K562 (cell line): Measurements from ENCODE around the gene ZNF705A. TPM values are rescaled to one million over a fixed set of nuclear protein-coding genes. Genes with fewer than 3 reads are reported as not detected.

Source experiments
- ATAC-seq: fragments of 200-7000 bp; cut with Tn5 transposase; 3 replicates; pipeline ENCODE4 v1.9.1; 2020; ENCODE audit warnings: moderate library complexity
- BruUV-seq: library from RNA; stranded (reverse); fragments of 400-500 nt; replicated peaks from 2 replicates; lab custom pipeline; 2021; lab: Mats Ljungman, UMichigan
- CTCF ChIA-PET: fragments of 300-600 bp; formaldehyde crosslinking; extraction: SDS; loops from one replicate; lab custom pipeline; 2021; ENCODE audit warnings: low intra/inter-chr PET ratio; lab: Yijun Ruan, JAX
- POLR2A ChIA-PET: fragments of 300-600, 350-650 bp; sonication (Branson Sonifier 250); formaldehyde crosslinking; extraction: SDS; loops from one replicate; lab custom pipeline; 2021; ENCODE audit warnings: antibody characterized with exemption, inconsistent platforms; lab: Yijun Ruan, JAX
- DNase-seq, 4 experiments: peaks; one replicate each; pipeline versions ENCODE4 v3.0.0 to v3.0.0-alpha.2; 2011 to 2018; ENCODE audit warnings: low spot score in 3 of 4, mixed read lengths in 3 of 4; ENCODE audit errors: extremely low read depth in 1 of 4
- FAIRE-seq: peaks from 2 replicates; lab custom pipeline; 2011; peaks lifted over from hg19 to GRCh38; lab: Jason Lieb, UNC
- H2AFZ ChIP-seq: 2 replicates; pipeline ENCODE4 v1.6.0; 2011; ENCODE audit warnings: low read depth, low read length, control low read depth, inconsistent platforms
- H3K27ac ChIP-seq: fragments of 200-600 bp; 3 replicates; pipeline ENCODE4 v1.8.0; 2011; ENCODE audit warnings: low read depth, mild to moderate bottlenecking, control low read depth, inconsistent platforms, low read length, moderate library complexity, mixed read lengths; ENCODE audit errors: extremely low read depth
- H3K27me3 ChIP-seq, 2 experiments: fragments of 300-600 bp in 1 of 2; 2 replicates in 1 of 2; 3 replicates in 1 of 2; pipeline versions ENCODE4 v1.6.0 to v1.8.0; 2011; ENCODE audit warnings: inconsistent platforms in 2 of 2, low read length in 2 of 2, mild to moderate bottlenecking in 1 of 2, mixed read lengths in 1 of 2, moderate library complexity in 1 of 2; ENCODE audit not compliant: control insufficient read depth in 2 of 2, insufficient read depth in 2 of 2
- H3K36me3 ChIP-seq: fragments of 300-600 bp; 3 replicates; pipeline ENCODE4 v1.8.0; 2011; ENCODE audit warnings: mild to moderate bottlenecking, low read length, inconsistent platforms; ENCODE audit not compliant: control insufficient read depth, insufficient read depth
- H3K4me1 ChIP-seq, 2 experiments: fragments of 200-600 bp in 1 of 2; replicated peaks in 1 of 2; 2 replicates in 1 of 2; 3 replicates in 1 of 2; pipeline versions ENCODE4 v1.5.1 to v1.8.0; 2011; ENCODE audit warnings: inconsistent platforms in 2 of 2, low read length in 2 of 2, mild to moderate bottlenecking in 1 of 2, mixed read lengths in 1 of 2, moderate library complexity in 1 of 2; ENCODE audit not compliant: control insufficient read depth in 2 of 2, insufficient read depth in 2 of 2
- H3K4me2 ChIP-seq: 2 replicates; pipeline ENCODE4 v1.6.1; 2011; ENCODE audit warnings: low read length, control low read depth, inconsistent platforms, mixed read lengths; ENCODE audit not compliant: insufficient read depth
- H3K4me3 ChIP-seq: fragments of 200-600 bp; sonication (generic), shearing (Covaris generic); 2 replicates; pipeline ENCODE4 v1.5.1; 2016; ENCODE audit warnings: control low read depth, inconsistent platforms
- H3K79me2 ChIP-seq: fragments of 200-600 bp; 3 replicates; pipeline ENCODE4 v1.8.0; 2011; ENCODE audit warnings: low read length, inconsistent platforms; ENCODE audit not compliant: control insufficient read depth, insufficient read depth
- H3K9ac ChIP-seq, 2 experiments: 2 replicates each; pipeline versions ENCODE4 v1.6.0 to v1.6.1; 2011; ENCODE audit warnings: low read depth in 2 of 2, low read length in 2 of 2, control low read depth in 1 of 2, inconsistent platforms in 1 of 2, mild to moderate bottlenecking in 1 of 2, mixed read lengths in 1 of 2; ENCODE audit not compliant: insufficient read depth in 1 of 2
- H3K9me1 ChIP-seq: one replicate; pipeline ENCODE4 v1.6.0; 2011; ENCODE audit warnings: inconsistent platforms, mild to moderate bottlenecking, low read length, moderate library complexity; ENCODE audit not compliant: control insufficient read depth, insufficient read depth
- H3K9me3 ChIP-seq: replicated peaks from 2 replicates; pipeline ENCODE4 v1.5.1; 2011; ENCODE audit warnings: low read depth, low read length, inconsistent platforms; ENCODE audit not compliant: control insufficient read depth, insufficient read depth
- H4K20me1 ChIP-seq: replicated peaks from 2 replicates; pipeline ENCODE4 v1.6.1; 2011; ENCODE audit warnings: low read length, inconsistent platforms, mixed read lengths; ENCODE audit not compliant: control insufficient read depth, insufficient read depth
- NELFE ChIP-seq: IDR thresholded peaks from 2 replicates; pipeline ENCODE4 v1.6.1; 2011; ENCODE audit warnings: mild to moderate bottlenecking; ENCODE audit not compliant: insufficient read depth, insufficient read length
- SIN3A ChIP-seq, 2 experiments: fragments of 150-350 bp in 1 of 2; IDR thresholded peaks; 2 replicates each; pipeline ENCODE4 v1.6.1; 2011 to 2016; ENCODE audit warnings: borderline replicate concordance in 2 of 2, low read depth in 2 of 2, low read length in 2 of 2, mild to moderate bottlenecking in 2 of 2, moderate library complexity in 2 of 2; ENCODE audit not compliant: control insufficient read depth in 1 of 2
- SUPT5H ChIP-seq: fragments of 450-650 bp; IDR thresholded peaks from 2 replicates; pipeline ENCODE4 v1.6.1; 2016
- WGBS: fragments of 100-300 bp; shearing (Covaris generic); methylation state at CpG from one replicate; pipeline ENCODE4 v1.1.6; 2016; ENCODE audit warnings: low coverage, mixed read lengths; ENCODE audit not compliant: insufficient coverage; ENCODE audit errors: missing lambda C conversion rate; 5-methylcytosine and 5-hydroxymethylcytosine counted together
- in situ Hi-C: fragments of 300-500 bp; cut with MboI; formaldehyde crosslinking; loops from 4 replicates; pipeline ENCODE4 v1.15.0; 2018; ENCODE audit warnings: inconsistent platforms, mixed read lengths
- intact Hi-C: fragments of 100-400 bp; cut with micrococcal nuclease; formaldehyde crosslinking; loops from 2 replicates; pipeline ENCODE4 v1.14.2; 2022
- polyA plus RNA-seq, 8 experiments: library from polyadenylated mRNA; depleted of rRNA in 4 of 8; stranded (reverse) in 5 of 8; unstranded in 3 of 8; fragments of >200 nt; fragmentation: Nextera tagmentation in 2 of 8; fragmentation: Illumina TruSeq in 1 of 8; extraction: Ambion mirVana in 2 of 8; extraction: Trizol in 1 of 8; gene quantifications; 2 replicates each; pipeline versions ENCODE4 v1.2.1 to v1.2.3, GENCODE V29; 2011 to 2014; ENCODE audit warnings: inconsistent platforms in 1 of 8, missing spikeins in 1 of 8
- total RNA-seq, 7 experiments: library from RNA; depleted of rRNA in 6 of 7; stranded (reverse); fragments of >200 nt in 6 of 7; fragmentation: Illumina TruSeq in 2 of 7; extraction: Trizol in 2 of 7; gene quantifications; 2 replicates each; pipeline versions ENCODE4 v1.2.1 to v1.2.3, GENCODE V29; 2011 to 2021; ENCODE audit warnings: low replicate concordance in 1 of 7
- TF ChIP-seq, protein P1 (sequence below): fragments of 250-450 bp; sonication (Bioruptor Pico); IDR thresholded peaks from 2 replicates; pipeline ENCODE4 v1.8.0; 2021; ENCODE audit warnings: moderate library complexity, mild to moderate bottlenecking, inconsistent platforms
- TF ChIP-seq, protein P2 (sequence below): sonication (generic); formaldehyde crosslinking; IDR thresholded peaks from 2 replicates; pipeline ENCODE4 v1.8.1; 2023; ENCODE audit warnings: mild to moderate bottlenecking, missing genetic modification reagents

ZNF705A gene
- total and polyA plus RNA-seq, 9 of the 15 experiments (the other 6 are each of a cell fraction or from before 2014, with no cell fraction given): not detected

DNA sequence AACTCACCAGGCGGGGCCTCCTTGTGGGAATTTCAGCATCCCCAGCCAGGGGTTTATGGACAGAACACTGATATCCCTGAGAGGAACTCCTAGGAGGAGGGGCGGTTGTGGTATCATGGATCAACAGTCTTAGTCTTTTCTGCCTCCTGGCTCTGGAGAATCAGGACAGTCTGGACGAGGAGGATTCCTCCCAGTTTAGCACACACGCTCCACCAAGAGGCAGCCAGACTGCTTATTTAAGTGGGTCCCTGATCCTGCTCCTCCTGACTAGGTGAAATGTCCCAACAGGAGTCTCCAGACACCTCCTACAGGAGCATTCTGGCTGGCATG is 10.4 kb upstream of the ZNF705A start:
- DNase-seq (no peak), FAIRE-seq (no peak)
- ChIA-PET POLR2A (no interaction called here), CTCF (no interaction called here)
- Histone ChIP-seq H4K20me1 (no peaks in the 10 kb centered on the region), H3K9me3 (no peaks in the 10 kb centered on the region), H3K9me1 (no peaks in the 10 kb centered on the region), H3K36me3 (no peaks in the 10 kb centered on the region), H2AFZ (0 out of 2 replicates have a peak overlapping the region, but pooled peaks have one; percentile 4), H3K4me3 (no peak overlapping the region), H3K79me2 (no peaks in the 10 kb centered on the region), H3K27ac (no peak overlapping the region), H3K4me2 (no peak overlapping the region), H3K4me1 (no peaks in the 10 kb centered on the region; a peak in 1 of 5 replicates)
- no TSS peak for BruUV-seq
- whole genome bisulfite sequencing: 10% methylated on average over 4 of the region's 4 CpGs
- in situ Hi-C loops: no loop called here
- TF ChIP-seq, protein P1, sequence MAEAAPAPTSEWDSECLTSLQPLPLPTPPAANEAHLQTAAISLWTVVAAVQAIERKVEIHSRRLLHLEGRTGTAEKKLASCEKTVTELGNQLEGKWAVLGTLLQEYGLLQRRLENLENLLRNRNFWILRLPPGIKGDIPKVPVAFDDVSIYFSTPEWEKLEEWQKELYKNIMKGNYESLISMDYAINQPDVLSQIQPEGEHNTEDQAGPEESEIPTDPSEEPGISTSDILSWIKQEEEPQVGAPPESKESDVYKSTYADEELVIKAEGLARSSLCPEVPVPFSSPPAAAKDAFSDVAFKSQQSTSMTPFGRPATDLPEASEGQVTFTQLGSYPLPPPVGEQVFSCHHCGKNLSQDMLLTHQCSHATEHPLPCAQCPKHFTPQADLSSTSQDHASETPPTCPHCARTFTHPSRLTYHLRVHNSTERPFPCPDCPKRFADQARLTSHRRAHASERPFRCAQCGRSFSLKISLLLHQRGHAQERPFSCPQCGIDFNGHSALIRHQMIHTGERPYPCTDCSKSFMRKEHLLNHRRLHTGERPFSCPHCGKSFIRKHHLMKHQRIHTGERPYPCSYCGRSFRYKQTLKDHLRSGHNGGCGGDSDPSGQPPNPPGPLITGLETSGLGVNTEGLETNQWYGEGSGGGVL: no peak
- no peak for TF ChIP-seq SIN3A (IDR thresholded peaks at IDR 0.05; ENCODE audit: borderline replicate concordance in 2 of 2, control insufficient read depth in 1 of 2, low read depth in 2 of 2, low read length in 2 of 2)
- TF ChIP-seq, all 486 proteins: peak for 0
- intact Hi-C loops: no loop called here
- ATAC-seq: no peak
- H3K27me3 ChIP-seq: peaks cover 3 to 13% of the 10 kb centered on the region in 2 experiments; a peak in 2 of 5 replicates
- H3K9ac ChIP-seq: no peak overlapping the region

DNA sequence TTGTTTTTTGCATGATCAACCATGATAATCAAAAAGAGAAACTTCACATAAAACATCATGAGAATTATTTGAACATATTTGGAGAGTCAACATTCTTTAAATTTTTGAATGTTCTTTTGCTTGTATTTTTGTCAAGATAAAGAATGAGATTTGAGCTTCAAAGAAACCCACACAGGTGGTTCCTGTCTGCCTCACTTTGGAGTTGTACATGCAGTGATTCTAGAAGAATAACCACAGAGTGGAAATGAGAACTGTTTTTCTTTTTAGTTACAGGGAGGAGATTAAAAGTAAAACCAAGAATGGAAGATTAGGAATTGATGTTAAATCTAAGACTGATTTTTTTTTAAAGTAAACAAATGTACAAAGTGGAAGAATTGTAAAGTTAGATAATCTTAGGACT is 2.3 kb upstream of the ZNF705A start:
- Histone ChIP-seq H3K4me3 (no peak overlapping the region), H4K20me1 (no peaks in the 10 kb centered on the region), H3K4me2 (no peak overlapping the region), H3K27ac (no peak overlapping the region), H3K9me1 (no peaks in the 10 kb centered on the region), H3K27me3 (no peaks in the 10 kb centered on the region), H3K36me3 (no peaks in the 10 kb centered on the region), H3K4me1 (peaks cover 0 to 6% of the 10 kb centered on the region in 2 experiments; a peak in 2 of 5 replicates), H3K9ac (no peak overlapping the region), H2AFZ (no peak overlapping the region), H3K79me2 (no peaks in the 10 kb centered on the region), H3K9me3 (no peaks in the 10 kb centered on the region)
- in situ Hi-C loops (no loop called here), intact Hi-C loops (no loop called here)
- ChIA-PET CTCF (no interaction called here), POLR2A (no interaction called here)
- BruUV-seq: no TSS peak
- ATAC-seq (no peak), DNase-seq (no peak), FAIRE-seq (no peak)
- no peak for TF ChIP-seq SUPT5H
- TF ChIP-seq, protein P2, sequence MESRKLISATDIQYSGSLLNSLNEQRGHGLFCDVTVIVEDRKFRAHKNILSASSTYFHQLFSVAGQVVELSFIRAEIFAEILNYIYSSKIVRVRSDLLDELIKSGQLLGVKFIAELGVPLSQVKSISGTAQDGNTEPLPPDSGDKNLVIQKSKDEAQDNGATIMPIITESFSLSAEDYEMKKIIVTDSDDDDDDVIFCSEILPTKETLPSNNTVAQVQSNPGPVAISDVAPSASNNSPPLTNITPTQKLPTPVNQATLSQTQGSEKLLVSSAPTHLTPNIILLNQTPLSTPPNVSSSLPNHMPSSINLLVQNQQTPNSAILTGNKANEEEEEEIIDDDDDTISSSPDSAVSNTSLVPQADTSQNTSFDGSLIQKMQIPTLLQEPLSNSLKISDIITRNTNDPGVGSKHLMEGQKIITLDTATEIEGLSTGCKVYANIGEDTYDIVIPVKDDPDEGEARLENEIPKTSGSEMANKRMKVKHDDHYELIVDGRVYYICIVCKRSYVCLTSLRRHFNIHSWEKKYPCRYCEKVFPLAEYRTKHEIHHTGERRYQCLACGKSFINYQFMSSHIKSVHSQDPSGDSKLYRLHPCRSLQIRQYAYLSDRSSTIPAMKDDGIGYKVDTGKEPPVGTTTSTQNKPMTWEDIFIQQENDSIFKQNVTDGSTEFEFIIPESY (CRISPR knock-in tag): no peak
- no peak for TF ChIP-seq NELFE
